ENCODE measurements around the gene TPCN2.

GRCh38 chr11:69159150-69159852 is 110.6 kb downstream of the TPCN2 start:
- TF ChIP-seq CTCF (IDR thresholded peaks at IDR 0.05; ENCODE audit: borderline replicate concordance, extremely low read depth, low read length, poor library complexity, severe bottlenecking), result no peak
- TF ChIP-seq EZH2 (IDR thresholded peaks at IDR 0.05; ENCODE audit: borderline replicate concordance, low read depth, low read length, severe bottlenecking), result no peak

All from DND-41 (cell line).